OCI-M2 (cell line): ENCODE measurements around the gene LIN52.

Source experiments
- DNase-seq: peaks from one replicate; lab custom pipeline; 2025; ENCODE audit not compliant: unreplicated experiment; lab: John Stamatoyannopoulos, UW

Gene LIN52

GRCh38 chr14:74084277-74085046, at the start of gene LIN52, which contains the start of gene ALDH6A1:
TSS of gene LIN52 (plus strand) at chr14:74084956. CDS start at chr14:74084975, 19 bp downstream.
TSS of gene ALDH6A1 (minus strand) at chr14:74084453. CDS start at chr14:74084394, 59 bp downstream.
- DNase-seq = peak; percentile 99

- no peak for DNase-seq
Measured at GRCh38 chr14:74035556-74035955, 49.2 kb upstream of the LIN52 start.

- no peak for DNase-seq
Measured at GRCh38 chr14:74038020-74038859, 46.5 kb upstream of the LIN52 start.

GRCh38 chr14:74042296-74042695, 42.5 kb upstream of the LIN52 start:
- no peak for DNase-seq

- DNase-seq = no peak
Measured at GRCh38 chr14:74045522-74045921, 39.2 kb upstream of the LIN52 start.

GRCh38 chr14:74048281-74048680, 36.5 kb upstream of the LIN52 start:
- no peak for DNase-seq

- DNase-seq = no peak
Measured at GRCh38 chr14:74049876-74050495, 34.8 kb upstream of the LIN52 start.

GRCh38 chr14:74062809-74063150, 22.0 kb upstream of the LIN52 start:
- no peak for DNase-seq

- no peak for DNase-seq
Measured at GRCh38 chr14:74064426-74064825, 20.3 kb upstream of the LIN52 start.

- DNase-seq = no peak
Measured at GRCh38 chr14:74064883-74065282, 19.9 kb upstream of the LIN52 start.

- DNase-seq = no peak
Measured at GRCh38 chr14:74065746-74066575, 18.8 kb upstream of the LIN52 start.

- DNase-seq = no peak
Measured at GRCh38 chr14:74077401-74077800, 7.4 kb upstream of the LIN52 start.

- DNase-seq = no peak
Measured at GRCh38 chr14:74080820-74081460, 3.8 kb upstream of the LIN52 start.

- no peak for DNase-seq
Measured at GRCh38 chr14:74081491-74081890, 3.3 kb upstream of the LIN52 start.

GRCh38 chr14:74083161-74083560, 1.6 kb upstream of the LIN52 start:
- DNase-seq = no peak

- DNase-seq = no peak
Measured at GRCh38 chr14:74083784-74084276, 926 bp upstream of the LIN52 start.

- no peak for DNase-seq
Measured at GRCh38 chr14:74085047-74085637, 386 bp downstream of the LIN52 start.

GRCh38 chr14:74085828-74086227, 1.1 kb downstream of the LIN52 start:
- DNase-seq = no peak

- no peak for DNase-seq
Measured at GRCh38 chr14:74089251-74090020, 4.7 kb downstream of the LIN52 start.
